ENCODE data around the gene DYSF.

DYSF gene

DNA sequence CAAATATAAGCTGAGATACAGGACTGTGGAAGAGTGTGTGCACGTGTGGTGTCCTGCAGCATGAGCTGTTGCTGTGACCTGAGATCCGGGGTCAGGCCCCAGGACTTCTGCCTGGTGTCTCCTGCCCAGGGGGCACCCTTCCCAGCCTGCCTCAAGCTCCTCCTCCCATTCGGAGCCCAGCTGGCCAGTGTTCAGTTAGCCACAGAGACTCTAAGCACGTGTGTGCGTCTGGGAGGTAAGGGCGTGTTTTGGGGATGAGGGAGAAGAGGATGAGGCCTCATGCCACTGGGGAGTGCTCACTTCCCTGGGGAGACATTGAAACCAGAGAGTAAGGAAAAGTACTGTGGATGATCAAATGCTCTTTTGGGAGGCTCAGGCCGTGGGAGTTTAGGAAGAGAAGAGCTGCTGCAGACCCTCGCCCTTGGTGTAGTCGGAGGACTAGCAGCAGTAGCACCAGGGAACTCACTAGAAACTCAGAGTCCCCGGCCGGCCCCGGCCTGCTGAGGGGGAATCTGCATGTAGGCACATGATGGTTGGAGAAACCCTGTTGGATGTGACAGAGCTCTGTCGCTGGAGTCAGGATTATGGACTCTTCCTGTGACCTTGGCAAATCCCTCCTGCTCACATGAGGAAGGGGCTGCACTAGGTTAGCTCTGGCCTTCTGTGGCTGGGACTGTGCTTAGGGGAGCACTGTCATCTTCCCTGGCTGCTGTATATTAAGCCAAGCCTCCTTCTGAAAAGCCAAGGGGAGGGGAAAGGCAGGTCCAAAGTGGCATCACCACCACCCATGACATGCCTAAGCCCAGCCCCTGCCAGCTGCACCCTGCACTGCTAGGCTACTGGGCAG, 231.1 kb downstream of the DYSF start:
- no peaks in the 10 kb centered on the region for H3K4me1 ChIP-seq (ENCODE audit: control insufficient read depth in 1 of 2, insufficient read depth in 1 of 2, low read depth in 1 of 2, low read length in 1 of 2)
- H3K9me3 ChIP-seq: no peaks in the 10 kb centered on the region
- TF ChIP-seq, protein P1, sequence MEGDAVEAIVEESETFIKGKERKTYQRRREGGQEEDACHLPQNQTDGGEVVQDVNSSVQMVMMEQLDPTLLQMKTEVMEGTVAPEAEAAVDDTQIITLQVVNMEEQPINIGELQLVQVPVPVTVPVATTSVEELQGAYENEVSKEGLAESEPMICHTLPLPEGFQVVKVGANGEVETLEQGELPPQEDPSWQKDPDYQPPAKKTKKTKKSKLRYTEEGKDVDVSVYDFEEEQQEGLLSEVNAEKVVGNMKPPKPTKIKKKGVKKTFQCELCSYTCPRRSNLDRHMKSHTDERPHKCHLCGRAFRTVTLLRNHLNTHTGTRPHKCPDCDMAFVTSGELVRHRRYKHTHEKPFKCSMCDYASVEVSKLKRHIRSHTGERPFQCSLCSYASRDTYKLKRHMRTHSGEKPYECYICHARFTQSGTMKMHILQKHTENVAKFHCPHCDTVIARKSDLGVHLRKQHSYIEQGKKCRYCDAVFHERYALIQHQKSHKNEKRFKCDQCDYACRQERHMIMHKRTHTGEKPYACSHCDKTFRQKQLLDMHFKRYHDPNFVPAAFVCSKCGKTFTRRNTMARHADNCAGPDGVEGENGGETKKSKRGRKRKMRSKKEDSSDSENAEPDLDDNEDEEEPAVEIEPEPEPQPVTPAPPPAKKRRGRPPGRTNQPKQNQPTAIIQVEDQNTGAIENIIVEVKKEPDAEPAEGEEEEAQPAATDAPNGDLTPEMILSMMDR (IDR thresholded peaks at IDR 0.05): no peak
- no peaks in the 10 kb centered on the region for H3K27me3 ChIP-seq
- H3K36me3 ChIP-seq: peaks cover 100% of the 10 kb centered on the region
- H3K27ac ChIP-seq: no peak overlapping the region
- H3K4me3 ChIP-seq (ENCODE audit: low read depth in 1 of 2, low read length in 1 of 2): no peak overlapping the region

- Histone ChIP-seq H3K27ac (no peak overlapping the region), H3K9me3 (no peaks in the 10 kb centered on the region), H3K4me1 (ENCODE audit: control insufficient read depth in 1 of 2, insufficient read depth in 1 of 2, low read depth in 1 of 2, low read length in 1 of 2) (no peaks in the 10 kb centered on the region), H3K27me3 (no peaks in the 10 kb centered on the region), H3K36me3 (peaks cover 100% of the 10 kb centered on the region), H3K4me3 (ENCODE audit: low read depth in 1 of 2, low read length in 1 of 2) (no peak overlapping the region)
- TF ChIP-seq, protein P1 (IDR thresholded peaks at IDR 0.05): no peak
Measured at GRCh38 chr2:71685073-71685848, 231.9 kb downstream of the DYSF start.

GRCh38 chr2:71685941-71686611, 232.7 kb downstream of the DYSF start:
- TF ChIP-seq, protein P1 (IDR thresholded peaks at IDR 0.05): no peak
- Histone ChIP-seq H3K4me1 (ENCODE audit: control insufficient read depth in 1 of 2, insufficient read depth in 1 of 2, low read depth in 1 of 2, low read length in 1 of 2) (no peaks in the 10 kb centered on the region), H3K4me3 (ENCODE audit: low read depth in 1 of 2, low read length in 1 of 2) (no peak overlapping the region), H3K36me3 (peaks cover 100% of the 10 kb centered on the region), H3K27ac (no peak overlapping the region), H3K9me3 (no peaks in the 10 kb centered on the region), H3K27me3 (no peaks in the 10 kb centered on the region)

GRCh38 chr2:71686781-71687180, 233.4 kb downstream of the DYSF start:
- H3K27ac ChIP-seq: no peak overlapping the region
- H3K4me3 ChIP-seq (ENCODE audit: low read depth in 1 of 2, low read length in 1 of 2): no peak overlapping the region
- H3K27me3 ChIP-seq: no peaks in the 10 kb centered on the region
- TF ChIP-seq, protein P1 (IDR thresholded peaks at IDR 0.05): no peak
- no peaks in the 10 kb centered on the region for H3K4me1 ChIP-seq (ENCODE audit: control insufficient read depth in 1 of 2, insufficient read depth in 1 of 2, low read depth in 1 of 2, low read length in 1 of 2)
- no peaks in the 10 kb centered on the region for H3K9me3 ChIP-seq
- H3K36me3 ChIP-seq: peaks cover 93% of the 10 kb centered on the region

DNA sequence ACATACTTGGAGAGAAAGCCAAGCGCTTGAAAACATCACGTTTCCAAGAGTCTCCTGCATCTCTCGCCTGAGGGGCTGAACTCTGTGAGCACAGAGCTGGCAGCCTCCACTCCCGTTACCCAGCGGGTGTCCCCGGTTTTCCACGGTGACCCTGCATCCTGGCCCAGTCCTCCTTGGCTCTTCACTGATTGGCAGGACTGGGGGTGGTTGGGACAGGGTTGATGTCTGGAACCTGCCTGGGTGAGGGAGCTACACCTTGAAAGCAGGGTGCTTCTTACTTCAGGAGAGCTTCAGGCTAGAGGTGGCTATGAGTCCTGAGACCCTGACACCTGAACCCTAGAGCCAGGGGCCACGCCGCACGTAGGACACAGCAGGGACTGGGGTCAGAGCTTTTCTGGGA, 234.1 kb downstream of the DYSF start:
- TF ChIP-seq, protein P1 (IDR thresholded peaks at IDR 0.05): no peak
- Histone ChIP-seq H3K4me1 (ENCODE audit: control insufficient read depth in 1 of 2, insufficient read depth in 1 of 2, low read depth in 1 of 2, low read length in 1 of 2) (no peaks in the 10 kb centered on the region), H3K27ac (peak overlapping the region; percentile 37), H3K36me3 (peaks cover 87% of the 10 kb centered on the region), H3K9me3 (no peaks in the 10 kb centered on the region), H3K4me3 (ENCODE audit: low read depth in 1 of 2, low read length in 1 of 2) (no peak overlapping the region), H3K27me3 (no peaks in the 10 kb centered on the region)
